DMS 273 treated with DMSO at 0.1 percent for 48 hours (cell line): ENCODE data around the gene PNKD.

Experiments used
- DNase-seq: peaks from one replicate; lab custom pipeline; 2025; lab: John Stamatoyannopoulos, UW

PNKD gene

GRCh38 chr2:218315397-218315796, 45.1 kb downstream of the PNKD start:
- no peak for DNase-seq

- DNase-seq: no peak
Observed at GRCh38 chr2:218317303-218317630, 46.9 kb downstream of the PNKD start.

GRCh38 chr2:218317835-218318234, 47.5 kb downstream of the PNKD start:
- no peak for DNase-seq

- DNase-seq: no peak
Observed at GRCh38 chr2:218318241-218318640, 47.9 kb downstream of the PNKD start.

GRCh38 chr2:218319813-218320365, 49.6 kb downstream of the PNKD start:
- DNase-seq: no peak

- DNase-seq: no peak
Observed at GRCh38 chr2:218320704-218321336, 50.5 kb downstream of the PNKD start.

- DNase-seq: peak; percentile 61
Observed at GRCh38 chr2:218322768-218323525, 52.6 kb downstream of the PNKD start.

- DNase-seq: peak; percentile 43
Observed at GRCh38 chr2:218323526-218324472, 53.5 kb downstream of the PNKD start.

GRCh38 chr2:218325566-218326160, 55.3 kb downstream of the PNKD start:
- DNase-seq: no peak

- no peak for DNase-seq
Observed at GRCh38 chr2:218326315-218326714, 56.0 kb downstream of the PNKD start.

GRCh38 chr2:218327451-218328210, 57.3 kb downstream of the PNKD start:
- no peak for DNase-seq

- DNase-seq: no peak
Observed at GRCh38 chr2:218328294-218328693, 58.0 kb downstream of the PNKD start.

- DNase-seq: no peak
Observed at GRCh38 chr2:218329027-218329825, 58.9 kb downstream of the PNKD start.

- DNase-seq: no peak
Observed at GRCh38 chr2:218329826-218330593, 59.7 kb downstream of the PNKD start.

- no peak for DNase-seq
Observed at GRCh38 chr2:218331745-218332144, 61.4 kb downstream of the PNKD start.

GRCh38 chr2:218332288-218332687, 62.0 kb downstream of the PNKD start:
- no peak for DNase-seq

- no peak for DNase-seq
Observed at GRCh38 chr2:218332920-218333645, 62.8 kb downstream of the PNKD start.

- no peak for DNase-seq
Observed at GRCh38 chr2:218334531-218334930, 64.2 kb downstream of the PNKD start.

- DNase-seq: no peak
Observed at GRCh38 chr2:218340656-218341055, 70.3 kb downstream of the PNKD start.
